ENCODE results near the gene ARX. TPM values are rescaled to one million over a fixed set of nuclear protein-coding genes. Genes with fewer than 3 reads are reported as not detected.

Gene ARX
- total RNA-seq, 1 donor from 2014 or later: not detected

- no peaks in the 10 kb centered on the region for H3K36me3 ChIP-seq
- TF ChIP-seq, protein P1, sequence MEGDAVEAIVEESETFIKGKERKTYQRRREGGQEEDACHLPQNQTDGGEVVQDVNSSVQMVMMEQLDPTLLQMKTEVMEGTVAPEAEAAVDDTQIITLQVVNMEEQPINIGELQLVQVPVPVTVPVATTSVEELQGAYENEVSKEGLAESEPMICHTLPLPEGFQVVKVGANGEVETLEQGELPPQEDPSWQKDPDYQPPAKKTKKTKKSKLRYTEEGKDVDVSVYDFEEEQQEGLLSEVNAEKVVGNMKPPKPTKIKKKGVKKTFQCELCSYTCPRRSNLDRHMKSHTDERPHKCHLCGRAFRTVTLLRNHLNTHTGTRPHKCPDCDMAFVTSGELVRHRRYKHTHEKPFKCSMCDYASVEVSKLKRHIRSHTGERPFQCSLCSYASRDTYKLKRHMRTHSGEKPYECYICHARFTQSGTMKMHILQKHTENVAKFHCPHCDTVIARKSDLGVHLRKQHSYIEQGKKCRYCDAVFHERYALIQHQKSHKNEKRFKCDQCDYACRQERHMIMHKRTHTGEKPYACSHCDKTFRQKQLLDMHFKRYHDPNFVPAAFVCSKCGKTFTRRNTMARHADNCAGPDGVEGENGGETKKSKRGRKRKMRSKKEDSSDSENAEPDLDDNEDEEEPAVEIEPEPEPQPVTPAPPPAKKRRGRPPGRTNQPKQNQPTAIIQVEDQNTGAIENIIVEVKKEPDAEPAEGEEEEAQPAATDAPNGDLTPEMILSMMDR (IDR thresholded peaks at IDR 0.05): no peak
- no peaks in the 10 kb centered on the region for H3K4me1 ChIP-seq
- H3K27ac ChIP-seq: no peak overlapping the region
- no peaks in the 10 kb centered on the region for H3K9me3 ChIP-seq
- no peak overlapping the region for H3K4me3 ChIP-seq
- peaks cover 5% of the 10 kb centered on the region for H3K27me3 ChIP-seq
- DNase-seq (ENCODE audit: low spot score in 2 of 2): no peak
- intact Hi-C loops (cut with DNase I): no loop called here
These were observed 10.8 kb upstream of the ARX start for GRCh38 chrX:25026576-25026975.

DNA sequence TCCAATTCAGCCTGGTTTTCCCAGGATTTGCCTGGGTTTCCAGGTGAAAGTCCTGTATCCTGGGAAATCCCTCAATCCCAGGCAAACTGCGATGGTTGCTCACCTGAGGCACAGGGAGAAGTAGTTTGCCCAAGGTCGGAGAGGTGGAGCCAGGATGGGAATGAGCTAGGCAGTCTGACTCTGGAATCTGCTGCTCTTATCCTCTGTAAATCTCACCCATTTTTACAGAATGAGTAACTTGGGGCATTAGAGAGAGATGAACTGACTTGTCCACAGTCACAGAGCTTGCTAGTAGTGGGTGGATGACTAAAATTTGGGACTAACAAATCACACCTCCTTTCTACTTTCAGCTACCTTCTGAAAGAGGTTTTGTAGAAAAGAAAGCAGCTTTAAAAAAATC, 9.8 kb upstream of the ARX start:
- TF ChIP-seq, protein P1 (IDR thresholded peaks at IDR 0.05): no peak
- Histone ChIP-seq H3K27me3 (peaks cover 8% of the 10 kb centered on the region), H3K9me3 (no peaks in the 10 kb centered on the region), H3K4me1 (peaks cover 0 to 2% of the 10 kb centered on the region in 2 donors), H3K4me3 (no peak overlapping the region), H3K36me3 (no peaks in the 10 kb centered on the region), H3K27ac (no peak overlapping the region)
- DNase-seq (ENCODE audit: low spot score in 2 of 2): no peak
- intact Hi-C loops (cut with DNase I): no loop called here

DNA sequence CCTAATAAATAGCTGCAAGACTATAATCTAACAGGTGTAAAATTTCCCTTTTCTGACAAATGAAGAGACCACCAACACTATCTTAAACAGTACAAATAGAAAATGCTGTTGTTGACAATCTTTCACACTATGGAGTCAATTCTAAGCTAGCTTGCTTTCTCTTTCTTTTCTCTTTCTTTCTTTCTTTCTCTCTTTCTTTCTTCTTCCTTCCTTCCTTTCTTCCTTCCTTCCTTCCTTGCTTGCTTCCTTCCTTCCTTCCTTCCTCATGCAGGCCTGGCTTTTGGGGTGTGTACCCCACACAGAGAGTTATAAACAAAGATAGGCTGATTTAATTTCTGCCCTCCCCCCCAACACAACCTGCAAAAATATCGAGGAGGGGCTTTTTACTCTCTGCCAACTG, 8.1 kb upstream of the ARX start:
- intact Hi-C loops (cut with DNase I): no loop called here
- TF ChIP-seq, protein P1 (IDR thresholded peaks at IDR 0.05): no peak
- Histone ChIP-seq H3K4me1 (peaks cover 0 to 2% of the 10 kb centered on the region in 2 donors), H3K27ac (no peak overlapping the region), H3K4me3 (no peak overlapping the region), H3K27me3 (peaks cover 12% of the 10 kb centered on the region), H3K9me3 (no peaks in the 10 kb centered on the region), H3K36me3 (no peaks in the 10 kb centered on the region)
- DNase-seq (ENCODE audit: low spot score in 2 of 2): no peak

- intact Hi-C loops (cut with DNase I): no loop called here
- TF ChIP-seq, protein P1 (IDR thresholded peaks at IDR 0.05): no peak
- Histone ChIP-seq H3K27ac (no peak overlapping the region), H3K9me3 (no peaks in the 10 kb centered on the region), H3K4me1 (peaks cover 0 to 2% of the 10 kb centered on the region in 2 donors), H3K36me3 (no peaks in the 10 kb centered on the region), H3K4me3 (no peak overlapping the region), H3K27me3 (peaks cover 18% of the 10 kb centered on the region)
- DNase-seq (ENCODE audit: low spot score in 2 of 2): no peak
These were observed 6.9 kb upstream of the ARX start for GRCh38 chrX:25022499-25023325.

GRCh38 chrX:25020905-25021449, 5.2 kb upstream of the ARX start:
- H3K4me3 ChIP-seq: no peak overlapping the region
- H3K36me3 ChIP-seq: no peaks in the 10 kb centered on the region
- H3K9me3 ChIP-seq: no peaks in the 10 kb centered on the region
- H3K27ac ChIP-seq: no peak overlapping the region
- no peak for DNase-seq (ENCODE audit: low spot score in 2 of 2)
- TF ChIP-seq, protein P1 (IDR thresholded peaks at IDR 0.05): peak in 1 of 3 experiments; percentile 42
- H3K27me3 ChIP-seq: peaks cover 24% of the 10 kb centered on the region
- H3K4me1 ChIP-seq: peaks cover 0 to 2% of the 10 kb centered on the region in 2 donors
- intact Hi-C loops (cut with DNase I): no loop called here

All from ascending aorta (tissue), 2 donors.